Panc1 (cell line): Measurements from ENCODE around the gene TEK.

Source experiments
- POLR2AphosphoS5 ChIP-seq: IDR thresholded peaks from 2 replicates; pipeline ENCODE4 v1.6.1; 2012; ENCODE audit warnings: mild to moderate bottlenecking, low read depth, low read length, moderate library complexity
- TF ChIP-seq, protein P1 (sequence below): fragments of 450-650 bp; IDR thresholded peaks from 2 replicates; pipeline ENCODE4 v1.5.1; 2017; ENCODE audit warnings: mild to moderate bottlenecking
- TF ChIP-seq, protein P2 (sequence below), 2 experiments: IDR thresholded peaks; 2 replicates each; pipeline ENCODE4 v1.6.1; 2011 to 2012; ENCODE audit warnings: low read depth in 2 of 2, control low read depth in 1 of 2, low read length in 1 of 2, mild to moderate bottlenecking in 1 of 2, moderate library complexity in 1 of 2; ENCODE audit not compliant: insufficient read depth in 1 of 2

DNA sequence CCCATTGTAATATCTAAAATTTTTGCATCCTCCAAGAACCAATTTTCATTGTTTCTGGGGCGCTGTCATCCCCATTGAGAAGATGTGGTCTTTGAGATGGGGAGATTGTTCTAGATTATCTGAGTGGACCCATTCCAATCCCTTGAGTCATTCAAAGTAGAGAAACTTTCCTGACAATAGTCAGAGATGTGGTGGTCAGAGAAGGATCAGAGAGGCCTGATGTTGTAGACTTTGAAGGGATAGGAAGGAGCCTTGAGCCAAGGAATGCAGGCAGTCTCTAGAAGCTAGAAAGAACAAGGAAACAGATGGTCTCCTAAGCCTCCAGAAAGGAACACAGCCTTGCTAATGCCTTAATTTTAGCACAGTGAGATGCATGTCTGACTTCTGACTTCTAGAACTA lies 80.4 kb downstream of the TEK start:
- TF ChIP-seq, protein P1, sequence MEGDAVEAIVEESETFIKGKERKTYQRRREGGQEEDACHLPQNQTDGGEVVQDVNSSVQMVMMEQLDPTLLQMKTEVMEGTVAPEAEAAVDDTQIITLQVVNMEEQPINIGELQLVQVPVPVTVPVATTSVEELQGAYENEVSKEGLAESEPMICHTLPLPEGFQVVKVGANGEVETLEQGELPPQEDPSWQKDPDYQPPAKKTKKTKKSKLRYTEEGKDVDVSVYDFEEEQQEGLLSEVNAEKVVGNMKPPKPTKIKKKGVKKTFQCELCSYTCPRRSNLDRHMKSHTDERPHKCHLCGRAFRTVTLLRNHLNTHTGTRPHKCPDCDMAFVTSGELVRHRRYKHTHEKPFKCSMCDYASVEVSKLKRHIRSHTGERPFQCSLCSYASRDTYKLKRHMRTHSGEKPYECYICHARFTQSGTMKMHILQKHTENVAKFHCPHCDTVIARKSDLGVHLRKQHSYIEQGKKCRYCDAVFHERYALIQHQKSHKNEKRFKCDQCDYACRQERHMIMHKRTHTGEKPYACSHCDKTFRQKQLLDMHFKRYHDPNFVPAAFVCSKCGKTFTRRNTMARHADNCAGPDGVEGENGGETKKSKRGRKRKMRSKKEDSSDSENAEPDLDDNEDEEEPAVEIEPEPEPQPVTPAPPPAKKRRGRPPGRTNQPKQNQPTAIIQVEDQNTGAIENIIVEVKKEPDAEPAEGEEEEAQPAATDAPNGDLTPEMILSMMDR: no peak
- TF ChIP-seq POLR2AphosphoS5: no peak
- TF ChIP-seq, protein P2, sequence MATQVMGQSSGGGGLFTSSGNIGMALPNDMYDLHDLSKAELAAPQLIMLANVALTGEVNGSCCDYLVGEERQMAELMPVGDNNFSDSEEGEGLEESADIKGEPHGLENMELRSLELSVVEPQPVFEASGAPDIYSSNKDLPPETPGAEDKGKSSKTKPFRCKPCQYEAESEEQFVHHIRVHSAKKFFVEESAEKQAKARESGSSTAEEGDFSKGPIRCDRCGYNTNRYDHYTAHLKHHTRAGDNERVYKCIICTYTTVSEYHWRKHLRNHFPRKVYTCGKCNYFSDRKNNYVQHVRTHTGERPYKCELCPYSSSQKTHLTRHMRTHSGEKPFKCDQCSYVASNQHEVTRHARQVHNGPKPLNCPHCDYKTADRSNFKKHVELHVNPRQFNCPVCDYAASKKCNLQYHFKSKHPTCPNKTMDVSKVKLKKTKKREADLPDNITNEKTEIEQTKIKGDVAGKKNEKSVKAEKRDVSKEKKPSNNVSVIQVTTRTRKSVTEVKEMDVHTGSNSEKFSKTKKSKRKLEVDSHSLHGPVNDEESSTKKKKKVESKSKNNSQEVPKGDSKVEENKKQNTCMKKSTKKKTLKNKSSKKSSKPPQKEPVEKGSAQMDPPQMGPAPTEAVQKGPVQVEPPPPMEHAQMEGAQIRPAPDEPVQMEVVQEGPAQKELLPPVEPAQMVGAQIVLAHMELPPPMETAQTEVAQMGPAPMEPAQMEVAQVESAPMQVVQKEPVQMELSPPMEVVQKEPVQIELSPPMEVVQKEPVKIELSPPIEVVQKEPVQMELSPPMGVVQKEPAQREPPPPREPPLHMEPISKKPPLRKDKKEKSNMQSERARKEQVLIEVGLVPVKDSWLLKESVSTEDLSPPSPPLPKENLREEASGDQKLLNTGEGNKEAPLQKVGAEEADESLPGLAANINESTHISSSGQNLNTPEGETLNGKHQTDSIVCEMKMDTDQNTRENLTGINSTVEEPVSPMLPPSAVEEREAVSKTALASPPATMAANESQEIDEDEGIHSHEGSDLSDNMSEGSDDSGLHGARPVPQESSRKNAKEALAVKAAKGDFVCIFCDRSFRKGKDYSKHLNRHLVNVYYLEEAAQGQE (IDR thresholded peaks at IDR 0.05; ENCODE audit: insufficient read depth in 1 of 2, low read depth in 2 of 2, low read length in 1 of 2): no peak
